HG02943 (cell line): ENCODE measurements around the gene CA7.

Experiments used
- ATAC-seq: cut with Tn5 transposase; IDR thresholded peaks from one replicate; pipeline ENCODE4 v1.9.1; 2021; ENCODE audit warnings: mild to moderate bottlenecking, low read depth, moderate library complexity; ENCODE audit not compliant: unreplicated experiment

CA7 gene

GRCh38 chr16:66871840-66872239, 27.6 kb downstream of the CA7 start:
- no peak for ATAC-seq

GRCh38 chr16:66872559-66872942, 28.3 kb downstream of the CA7 start:
- ATAC-seq, result no peak

GRCh38 chr16:66872943-66873684, 28.9 kb downstream of the CA7 start:
- peak; percentile 90 for ATAC-seq

GRCh38 chr16:66873685-66874055, 29.5 kb downstream of the CA7 start:
- ATAC-seq, result no peak

GRCh38 chr16:66874079-66874775, 30.0 kb downstream of the CA7 start:
- no peak for ATAC-seq

GRCh38 chr16:66878067-66878466, 33.9 kb downstream of the CA7 start:
- no peak for ATAC-seq

- peak; percentile 90 for ATAC-seq
These were observed 36.2 kb downstream of the CA7 start, which contains the start of gene PDP2 for GRCh38 chr16:66880288-66881013. Gene PDP2 (plus strand): TSS chr16:66880515. CDS start chr16:66884285, 3,770 bp downstream.

- ATAC-seq, result peak; percentile 4
These were observed 36.8 kb downstream of the CA7 start for GRCh38 chr16:66881014-66881417.

GRCh38 chr16:66881560-66881959, 37.3 kb downstream of the CA7 start:
- ATAC-seq, result no peak

- ATAC-seq, result no peak
These were observed 37.8 kb downstream of the CA7 start for GRCh38 chr16:66881964-66882508.

GRCh38 chr16:66882702-66883101, 38.5 kb downstream of the CA7 start:
- ATAC-seq, result no peak

GRCh38 chr16:66885491-66885890, 41.3 kb downstream of the CA7 start:
- no peak for ATAC-seq

- ATAC-seq, result no peak
These were observed 42.1 kb downstream of the CA7 start for GRCh38 chr16:66886321-66886720.

- no peak for ATAC-seq
These were observed 42.7 kb downstream of the CA7 start for GRCh38 chr16:66886914-66887313.

- ATAC-seq, result no peak
These were observed 44.7 kb downstream of the CA7 start for GRCh38 chr16:66888647-66889615.

- no peak for ATAC-seq
These were observed 45.4 kb downstream of the CA7 start for GRCh38 chr16:66889622-66890021.

- ATAC-seq, result no peak
These were observed 46.6 kb downstream of the CA7 start for GRCh38 chr16:66890799-66891198.

GRCh38 chr16:66891360-66891759, 47.1 kb downstream of the CA7 start:
- no peak for ATAC-seq

GRCh38 chr16:66891797-66892196, 47.6 kb downstream of the CA7 start:
- no peak for ATAC-seq

- no peak for ATAC-seq
These were observed 49.8 kb downstream of the CA7 start for GRCh38 chr16:66894055-66894454.
